ENCODE results near the gene ATP8B1. TPM values are rescaled to one million over a fixed set of nuclear protein-coding genes. Genes with fewer than 3 reads are reported as not detected.

ATP8B1 gene
- total and polyA plus RNA-seq, 2 of the 8 experiments (the other 6 are each of a cell fraction or from before 2014, with no cell fraction given), result 1.1 to 4.6 TPM

DNA sequence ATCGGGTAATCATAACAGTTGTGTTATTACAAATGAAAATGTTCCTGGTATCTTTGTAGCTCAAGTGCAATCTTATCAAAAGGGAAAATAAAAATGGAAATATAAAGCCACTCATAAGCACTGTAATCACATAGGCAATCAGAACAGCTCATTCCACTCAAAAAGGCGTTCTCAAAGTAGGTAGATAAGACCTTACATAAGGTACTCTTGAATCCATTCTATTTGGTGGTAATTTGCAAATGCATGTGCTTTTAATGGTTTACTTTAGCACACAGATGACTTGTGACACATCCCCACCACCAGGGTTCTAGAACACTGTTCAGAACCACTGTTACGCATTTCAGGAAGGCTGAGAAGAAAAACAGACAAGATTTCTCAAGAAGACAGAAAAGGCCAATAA is 94.8 kb downstream of the ATP8B1 start:
- POLR2A ChIA-PET (ENCODE audit: partially characterized antibody), result no interaction called here
- H3K4me3 ChIP-seq (ENCODE audit: extremely low read depth in 1 of 4, insufficient read depth in 2 of 4, low read depth in 3 of 4, low read length in 4 of 4), result no peak overlapping the region
- H2AFZ ChIP-seq (ENCODE audit: low read length), result no peak overlapping the region
- no peaks in the 10 kb centered on the region for H3K9me3 ChIP-seq (ENCODE audit: insufficient read depth in 2 of 2, low read depth in 1 of 2, low read length in 1 of 2)
- no peak overlapping the region for H2AK5ac ChIP-seq (ENCODE audit: low read depth, low read length)
- H4K20me1 ChIP-seq (replicated peaks in 1 of 2; ENCODE audit: control insufficient read depth in 1 of 2, insufficient read depth in 2 of 2, low read length in 2 of 2), result no peaks in the 10 kb centered on the region
- no peak overlapping the region for H4K91ac ChIP-seq (replicated peaks; ENCODE audit: insufficient read length, low read length)
- H3K23me2 ChIP-seq (ENCODE audit: low read depth, low read length), result no peaks in the 10 kb centered on the region; the same call in 1 of the 2 replicates
- CTCF ChIA-PET (ENCODE audit: partially characterized antibody), result interaction anchor here (0.9 kb wide), 1 partner anchor 59 kb away, joined by 3 read pairs; no protein-coding TSS in a partner anchor
- no peak overlapping the region for H3K27ac ChIP-seq (ENCODE audit: low read depth, low read length)
- H3K27me3 ChIP-seq (replicated peaks in 1 of 4; ENCODE audit: control insufficient read depth in 3 of 4, extremely low read depth in 1 of 4, insufficient read depth in 3 of 4, low read length in 3 of 4), result no peaks in the 10 kb centered on the region
- no peak overlapping the region for H3K4ac ChIP-seq (replicated peaks; ENCODE audit: insufficient read length, low read depth, low read length)
- H2BK5ac ChIP-seq (ENCODE audit: low read depth, low read length), result no peak overlapping the region
- H3K9ac ChIP-seq (replicated peaks in 1 of 4; ENCODE audit: extremely low read depth in 1 of 4, low read depth in 3 of 4, low read length in 3 of 4), result no peak overlapping the region
- no peaks in the 10 kb centered on the region for H3K4me1 ChIP-seq (replicated peaks in 1 of 4; ENCODE audit: control insufficient read depth in 3 of 4, insufficient read depth in 4 of 4, low read length in 3 of 4)
- 79% methylated on average over 3 of the region's 3 CpGs; no CpG with 5 or more reads in 1 of the 2 experiments for WGBS, 2 experiments (ENCODE audit: extremely low coverage in 1 of 2, insufficient coverage in 1 of 2, insufficient read length in 1 of 2, insufficient replicate concordance in 2 of 2, low coverage in 1 of 2, low lambda C conversion rate in 2 of 2, missing lambda C conversion rate in 1 of 2)
- no peak overlapping the region for H4K5ac ChIP-seq (ENCODE audit: insufficient read length, low read depth, low read length)
- H3K4me2 ChIP-seq (ENCODE audit: insufficient read depth in 1 of 2, low read depth in 2 of 2, low read length in 2 of 2), result no peak overlapping the region
- H3K18ac ChIP-seq (ENCODE audit: extremely low read depth, low read length), result no peak overlapping the region
- H2BK20ac ChIP-seq (ENCODE audit: low read length), result no peak overlapping the region
- H2BK120ac ChIP-seq (replicated peaks; ENCODE audit: low read depth, low read length), result no peak overlapping the region
- no peak overlapping the region for H3K14ac ChIP-seq (ENCODE audit: insufficient read length)
- FAIRE-seq (no peak), DNase-seq (ENCODE audit: low read depth in 1 of 2, low spot score in 2 of 2) (no peak)
- H3K23ac ChIP-seq (ENCODE audit: insufficient read length), result no peak overlapping the region
- no peaks in the 10 kb centered on the region for H3K36me3 ChIP-seq (ENCODE audit: control insufficient read depth in 2 of 4, insufficient read depth in 4 of 4, low read length in 3 of 4)
- H2BK15ac ChIP-seq (ENCODE audit: low read length), result no peak overlapping the region
- H2BK12ac ChIP-seq (ENCODE audit: low read depth, low read length), result no peak overlapping the region
- H3K79me2 ChIP-seq (ENCODE audit: control insufficient read depth in 1 of 2, insufficient read depth in 2 of 2, low read length in 2 of 2), result no peaks in the 10 kb centered on the region
- no peaks in the 10 kb centered on the region for H3K79me1 ChIP-seq (ENCODE audit: low read depth, low read length)
- no peak overlapping the region for H4K8ac ChIP-seq (ENCODE audit: extremely low read depth, insufficient read depth, low read length)
- no peak overlapping the region for H3K56ac ChIP-seq (replicated peaks; ENCODE audit: insufficient read length, low read depth, low read length)
- TF ChIP-seq JUND (IDR thresholded peaks at IDR 0.05; ENCODE audit: low read length) (no peak), KDM1A (IDR thresholded peaks at IDR 0.05; ENCODE audit: borderline replicate concordance, low read length) (no peak), MAFK (IDR thresholded peaks at IDR 0.05; ENCODE audit: low read depth, low read length) (no peak), KDM5A (IDR thresholded peaks at IDR 0.05; ENCODE audit: low read length) (no peak), CHD1 (IDR thresholded peaks at IDR 0.05; ENCODE audit: low read depth, low read length) (no peak), RAD21 (IDR thresholded peaks at IDR 0.05 in 1 of 2, conservative IDR thresholded peaks at IDR 0.05 in 1 of 2; ENCODE audit: low read depth in 2 of 2, low read length in 2 of 2) (no peak), SP4 (IDR thresholded peaks at IDR 0.05; ENCODE audit: low read length) (no peak), TAF1 (IDR thresholded peaks at IDR 0.05; ENCODE audit: low read depth, low read length) (no peak), RNF2 (IDR thresholded peaks at IDR 0.05; ENCODE audit: borderline replicate concordance, low read depth, low read length, missing control alignments, poor library complexity, severe bottlenecking) (no peak), GTF2F1 (IDR thresholded peaks at IDR 0.05; ENCODE audit: borderline replicate concordance, low read depth, low read length) (no peak), YY1 (IDR thresholded peaks at IDR 0.05; ENCODE audit: low read depth, low read length) (no peak), POLR2AphosphoS5 (IDR thresholded peaks at IDR 0.05; ENCODE audit: low read depth, low read length) (no peak), TBP (IDR thresholded peaks at IDR 0.05; ENCODE audit: low read depth, low read length) (no peak), KDM4A (IDR thresholded peaks at IDR 0.05; ENCODE audit: low read depth, low read length, severe bottlenecking) (no peak), CREB1 (IDR thresholded peaks at IDR 0.05) (no peak), EGR1 (IDR thresholded peaks at IDR 0.05; ENCODE audit: borderline replicate concordance, low read depth, low read length) (no peak)

Data from H1 (cell line).